Colon (tissue), 2 donors: Measurements from ENCODE around the gene TRPM3.

Experiments used
- FAIRE-seq: peaks from 2 replicates; lab custom pipeline; 2012; peaks lifted over from hg19 to GRCh38; lab: Jason Lieb, UNC
- donor health status: control.
- donor health status: control.

The TRPM3 gene

GRCh38 chr9:70519912-70520724 lies 601.3 kb downstream of the TRPM3 start:
- FAIRE-seq: no peak

GRCh38 chr9:70517926-70518610 lies 603.4 kb downstream of the TRPM3 start:
- FAIRE-seq: no peak

GRCh38 chr9:70514273-70514672 lies 607.1 kb downstream of the TRPM3 start:
- no peak for FAIRE-seq

- FAIRE-seq: no peak
Measured at GRCh38 chr9:70511858-70512257, 609.6 kb downstream of the TRPM3 start.

GRCh38 chr9:70510157-70510770 lies 611.2 kb downstream of the TRPM3 start:
- FAIRE-seq: no peak

- FAIRE-seq: no peak
Measured at GRCh38 chr9:70506159-70506558, 615.3 kb downstream of the TRPM3 start.

- no peak for FAIRE-seq
Measured at GRCh38 chr9:70504834-70505233, 616.6 kb downstream of the TRPM3 start.

- FAIRE-seq: no peak
Measured at GRCh38 chr9:70502690-70503089, 618.7 kb downstream of the TRPM3 start.

GRCh38 chr9:70500793-70501192 lies 620.6 kb downstream of the TRPM3 start:
- FAIRE-seq: no peak

- no peak for FAIRE-seq
Measured at GRCh38 chr9:70499621-70500020, 621.8 kb downstream of the TRPM3 start.

- FAIRE-seq: no peak
Measured at GRCh38 chr9:70498866-70499265, 622.6 kb downstream of the TRPM3 start.

GRCh38 chr9:70496244-70496643 lies 625.2 kb downstream of the TRPM3 start:
- FAIRE-seq: no peak

GRCh38 chr9:70495514-70495913 lies 625.9 kb downstream of the TRPM3 start:
- no peak for FAIRE-seq

- FAIRE-seq: no peak
Measured at GRCh38 chr9:70494221-70494620, 627.2 kb downstream of the TRPM3 start.

GRCh38 chr9:70493029-70493428 lies 628.4 kb downstream of the TRPM3 start:
- no peak for FAIRE-seq

- FAIRE-seq: no peak
Measured at GRCh38 chr9:70492319-70492777, 629.1 kb downstream of the TRPM3 start.

GRCh38 chr9:70491426-70492318 lies 629.7 kb downstream of the TRPM3 start:
- FAIRE-seq: no peak

GRCh38 chr9:70490478-70490877 lies 630.9 kb downstream of the TRPM3 start:
- no peak for FAIRE-seq

GRCh38 chr9:70488793-70489105 lies 632.7 kb downstream of the TRPM3 start:
- no peak for FAIRE-seq

GRCh38 chr9:70488098-70488792 lies 633.2 kb downstream of the TRPM3 start:
- FAIRE-seq: no peak

- FAIRE-seq: no peak
Measured at GRCh38 chr9:70486127-70486526, 635.3 kb downstream of the TRPM3 start.
